NCI-H2171 treated with DMSO at 0.1 percent for 48 hours (cell line): Measurements from ENCODE around the gene IGLL1.
"Not testable (repeated sequence)": the region's sequence is repeated elsewhere in the genome, so short reads cannot be mapped to it uniquely, and the experiment has no call there.

Source experiments
- DNase-seq: peaks from one replicate; lab custom pipeline; 2025; lab: John Stamatoyannopoulos, UW

IGLL1 gene

GRCh38 chr22:23539839-23540198, 40.3 kb downstream of the IGLL1 start:
- not testable (repeated sequence) for DNase-seq

DNA sequence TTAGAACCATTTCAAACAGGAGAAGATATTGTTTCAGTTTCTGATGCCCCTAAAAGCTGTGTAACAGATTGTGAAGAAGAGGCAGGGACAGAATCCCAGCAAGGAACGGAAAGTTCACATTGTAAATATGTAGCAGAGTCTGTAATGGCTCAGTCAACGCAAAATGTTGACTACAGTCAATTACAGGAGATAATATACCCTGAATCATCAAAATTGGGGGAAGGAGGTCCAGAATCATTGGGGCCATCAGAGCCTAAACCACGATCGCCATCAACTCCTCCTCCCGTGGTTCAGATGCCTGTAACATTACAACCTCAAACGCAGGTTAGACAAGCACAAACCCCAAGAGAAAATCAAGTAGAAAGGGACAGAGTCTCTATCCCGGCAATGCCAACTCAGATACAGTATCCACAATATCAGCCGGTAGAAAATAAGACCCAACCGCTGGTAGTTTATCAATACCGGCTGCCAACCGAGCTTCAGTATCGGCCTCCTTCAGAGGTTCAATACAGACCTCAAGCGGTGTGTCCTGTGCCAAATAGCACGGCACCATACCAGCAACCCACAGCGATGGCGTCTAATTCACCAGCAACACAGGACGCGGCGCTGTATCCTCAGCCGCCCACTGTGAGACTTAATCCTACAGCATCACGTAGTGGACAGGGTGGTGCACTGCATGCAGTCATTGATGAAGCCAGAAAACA, 40.8 kb downstream of the IGLL1 start:
- DNase-seq = peak; percentile 66

DNA sequence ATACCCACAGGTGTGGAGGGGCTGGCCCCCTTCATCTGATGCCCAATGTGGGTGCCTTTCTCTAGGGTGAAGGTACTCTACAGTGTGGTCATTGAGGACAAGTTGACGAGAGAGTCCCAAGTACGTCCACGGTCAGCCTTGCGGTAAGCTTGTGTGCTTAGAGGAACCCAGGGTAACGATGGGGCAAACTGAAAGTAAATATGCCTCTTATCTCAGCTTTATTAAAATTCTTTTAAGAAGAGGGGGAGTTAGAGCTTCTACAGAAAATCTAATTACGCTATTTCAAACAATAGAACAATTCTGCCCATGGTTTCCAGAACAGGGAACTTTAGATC, 41.4 kb downstream of the IGLL1 start:
- DNase-seq = not testable (repeated sequence)

DNA sequence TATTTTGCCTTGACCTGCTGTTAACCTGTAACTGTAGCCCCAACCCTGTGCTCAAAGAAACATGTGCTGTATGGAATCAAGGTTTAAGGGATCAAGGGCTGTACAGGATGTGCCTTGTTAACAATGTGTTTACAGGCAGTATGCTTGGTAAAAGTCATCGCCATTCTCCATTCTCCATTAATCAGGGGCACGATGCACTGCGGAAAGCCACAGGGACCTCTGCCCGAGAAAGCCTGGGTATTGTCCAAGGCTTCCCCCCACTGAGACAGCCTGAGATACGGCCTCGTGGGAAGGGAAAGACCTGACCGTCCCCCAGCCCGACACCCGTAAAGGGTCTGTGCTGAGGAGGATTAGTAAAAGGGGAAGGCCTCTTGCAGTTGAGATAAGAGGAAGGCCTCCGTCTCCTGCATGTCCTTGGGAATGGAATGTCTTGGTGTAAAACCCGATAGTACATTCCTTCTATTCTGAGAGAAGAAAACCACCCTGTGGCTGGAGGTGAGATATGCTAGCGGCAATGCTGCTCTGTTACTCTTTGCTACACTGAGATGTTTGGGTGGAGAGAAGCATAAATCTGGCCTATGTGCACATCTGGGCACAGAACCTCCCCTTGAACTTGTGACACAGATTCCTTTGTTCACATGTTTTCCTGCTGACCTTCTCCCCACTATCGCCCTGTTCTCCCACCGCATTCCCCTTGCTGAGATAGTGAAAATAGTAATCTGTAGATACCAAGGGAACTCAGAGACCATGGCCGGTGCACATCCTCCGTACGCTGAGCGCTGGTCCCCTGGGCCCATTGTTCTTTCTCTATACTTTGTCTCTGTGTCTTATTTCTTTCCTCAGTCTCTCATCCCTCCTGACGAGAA, 42.0 kb downstream of the IGLL1 start:
- DNase-seq = not testable (repeated sequence)

GRCh38 chr22:23537416-23537815, 42.7 kb downstream of the IGLL1 start:
- no peak for DNase-seq

DNA sequence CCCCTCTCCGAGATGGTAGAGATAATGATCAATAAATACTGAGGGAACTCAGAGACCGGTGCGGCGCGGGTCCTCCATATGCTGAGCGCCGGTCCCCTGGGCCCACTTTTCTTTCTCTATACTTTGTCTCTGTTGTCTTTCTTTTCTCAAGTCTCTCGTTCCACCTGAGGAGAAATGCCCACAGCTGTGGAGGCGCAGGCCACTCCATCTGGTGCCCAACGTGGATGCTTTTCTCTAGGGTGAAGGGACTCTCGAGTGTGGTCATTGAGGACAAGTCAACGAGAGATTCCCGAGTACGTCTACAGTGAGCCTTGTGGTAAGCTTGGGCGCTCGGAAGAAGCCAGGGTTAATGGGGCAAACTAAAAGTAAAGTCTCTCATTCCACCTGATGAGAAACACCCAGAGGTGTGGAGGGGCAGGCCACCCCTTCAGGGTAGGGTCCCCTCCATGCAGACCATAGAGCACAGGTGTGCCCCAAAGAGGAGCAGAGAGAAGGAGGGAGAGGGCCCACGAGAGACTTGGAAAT, 43.2 kb downstream of the IGLL1 start:
- DNase-seq = no peak

DNA sequence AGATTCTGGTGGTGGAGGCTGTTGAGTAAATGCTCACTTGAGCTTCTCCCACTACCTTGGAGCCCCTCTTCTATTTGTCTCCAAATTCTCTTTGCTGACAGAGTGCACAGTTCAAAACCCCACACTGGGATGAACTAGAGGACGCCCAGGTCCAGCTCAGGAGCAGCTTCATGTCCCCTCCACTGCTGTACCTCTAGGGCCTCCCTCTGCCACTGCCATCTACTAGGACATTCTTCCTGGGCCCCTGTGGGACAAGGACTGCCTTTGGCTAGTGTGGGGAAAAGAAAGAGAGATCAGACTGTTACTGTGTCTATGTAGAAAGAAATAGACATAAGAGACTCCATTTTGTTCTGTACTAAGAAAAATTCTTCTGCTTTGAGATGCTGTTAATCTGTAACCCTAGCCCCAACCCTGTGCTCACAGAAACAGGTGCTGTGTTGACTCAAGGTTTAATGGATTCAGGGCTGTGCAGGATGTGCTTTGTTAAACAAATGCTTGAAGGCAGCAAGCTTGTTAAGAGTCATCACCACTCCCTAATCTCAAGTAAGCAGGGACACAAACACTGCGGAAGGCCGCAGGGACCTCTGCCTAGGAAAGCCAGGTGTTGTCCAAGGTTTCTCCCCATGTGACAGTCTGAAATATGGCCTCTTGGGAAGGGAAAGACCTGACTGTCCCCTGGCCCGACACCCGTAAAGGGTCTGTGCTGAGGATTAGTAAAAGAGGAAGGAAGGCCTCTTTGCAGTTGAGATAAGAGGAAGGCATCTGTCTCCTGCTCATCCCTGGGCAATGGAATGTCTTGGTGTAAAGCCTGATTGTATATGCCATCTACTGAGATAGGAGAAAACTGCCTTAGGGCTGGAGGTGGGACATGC, 44.1 kb downstream of the IGLL1 start:
- not testable (repeated sequence) for DNase-seq

- DNase-seq = no peak
These were observed 45.0 kb downstream of the IGLL1 start for GRCh38 chr22:23534851-23535717.

DNA sequence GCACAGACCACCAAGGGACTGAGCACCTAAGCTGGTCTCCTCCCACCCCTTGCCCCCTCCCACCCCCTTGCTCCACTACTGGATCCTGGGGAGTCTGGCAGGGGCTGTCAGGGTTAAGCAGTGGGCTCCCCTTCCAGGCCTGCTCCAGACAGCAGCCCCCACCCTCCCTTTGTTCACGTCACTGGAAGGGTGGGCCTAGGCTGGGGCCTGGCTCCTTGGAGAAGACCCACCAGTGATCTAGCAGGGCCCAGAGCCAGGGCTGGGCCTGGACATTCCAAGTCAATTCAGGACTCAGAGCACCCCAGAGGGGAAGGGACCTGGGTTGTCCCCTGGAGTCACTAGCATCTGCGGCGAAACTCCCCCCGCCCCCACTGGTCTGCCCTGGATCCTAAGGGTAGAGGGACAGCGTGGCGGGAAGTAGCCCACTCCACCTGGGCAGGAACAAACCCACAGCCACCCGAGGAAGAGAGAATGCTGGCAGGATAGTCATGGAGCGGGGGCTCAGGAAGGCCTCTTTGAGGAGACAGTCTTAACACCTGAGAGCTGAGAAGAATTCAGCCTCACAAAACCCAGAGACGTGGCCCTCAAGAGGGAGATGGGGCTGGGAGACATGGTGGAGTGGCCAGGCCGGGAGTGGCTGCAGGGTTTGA, 45.8 kb downstream of the IGLL1 start:
- no peak for DNase-seq

DNA sequence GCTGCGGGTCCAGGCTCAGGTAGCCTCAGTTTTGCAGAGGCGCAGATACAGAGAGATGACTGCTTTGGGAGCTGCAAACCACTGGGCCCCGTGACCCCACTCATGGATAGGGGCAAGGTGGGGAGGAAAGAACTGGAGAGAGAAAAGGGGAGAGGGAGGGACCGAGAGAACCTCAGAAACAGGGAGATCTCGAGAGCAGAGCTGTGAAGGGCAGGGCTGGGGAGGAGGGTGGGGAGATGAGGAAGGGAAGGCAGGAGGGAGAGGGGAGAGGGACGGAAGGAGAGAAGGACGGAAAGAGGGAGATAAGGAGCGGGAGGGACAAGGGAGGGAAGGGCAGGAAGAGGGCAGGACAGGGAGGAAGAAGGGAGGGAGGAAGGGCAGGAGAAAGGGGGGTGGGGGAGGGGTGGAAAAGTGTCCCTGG, 46.3 kb downstream of the IGLL1 start:
- DNase-seq = no peak

DNA sequence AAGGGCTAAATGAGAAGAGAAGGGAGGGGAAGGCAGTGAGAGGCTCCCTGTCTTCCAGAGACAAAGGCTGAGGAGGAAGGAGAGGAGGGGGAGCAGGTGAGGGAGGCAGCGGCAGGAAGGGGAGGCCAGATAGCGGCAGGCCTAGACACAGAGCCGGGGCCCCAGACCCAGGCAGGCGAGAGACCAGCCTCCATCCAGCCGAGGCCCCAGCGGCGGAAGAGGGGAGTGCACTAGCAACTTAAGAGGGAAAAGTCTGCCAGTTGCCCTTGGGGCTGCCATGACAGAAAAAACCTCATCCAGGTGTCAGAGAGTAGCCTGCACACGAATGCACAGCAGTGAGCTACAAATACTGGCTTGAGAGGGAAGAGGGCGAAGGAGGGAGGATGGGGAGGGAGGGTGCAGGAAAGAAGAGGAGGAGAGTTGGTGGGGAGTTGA, 46.7 kb downstream of the IGLL1 start:
- peak; percentile 63 for DNase-seq

GRCh38 chr22:23532731-23533130, 47.4 kb downstream of the IGLL1 start:
- DNase-seq = no peak

- no peak for DNase-seq
These were observed 48.0 kb downstream of the IGLL1 start for GRCh38 chr22:23531966-23532705.

- DNase-seq = no peak
These were observed 48.7 kb downstream of the IGLL1 start for GRCh38 chr22:23531283-23531956.

- no peak for DNase-seq
These were observed 49.3 kb downstream of the IGLL1 start for GRCh38 chr22:23530766-23531282.

DNA sequence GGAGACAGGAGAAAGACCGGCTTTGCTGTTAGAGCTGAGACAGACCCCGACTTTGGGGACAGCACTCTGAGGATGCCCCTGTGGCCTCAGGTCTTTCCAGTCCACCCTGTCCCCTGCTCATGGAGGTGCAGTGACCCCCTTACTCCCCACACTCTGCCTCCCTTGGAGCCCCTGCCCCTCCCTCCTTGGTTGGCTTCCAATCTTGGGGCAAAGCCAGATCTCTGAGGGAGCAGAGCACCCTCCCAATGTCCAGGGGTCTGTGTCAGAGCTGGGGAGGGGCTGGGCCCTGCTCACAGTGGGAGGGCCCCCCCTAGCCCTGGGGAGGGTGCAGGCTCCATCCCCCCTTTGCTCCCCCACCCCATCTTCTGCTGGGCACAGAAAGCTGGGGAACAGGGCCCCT, 50.0 kb downstream of the IGLL1 start:
- DNase-seq = no peak

GRCh38 chr22:23529166-23530103, 50.7 kb downstream of the IGLL1 start:
- DNase-seq = no peak
